Activated naive CD8-positive, alpha-beta T cell (primary cell): ENCODE data around the gene HS6ST1.
"Not testable (repeated sequence)": the region's sequence is repeated elsewhere in the genome, so short reads cannot be mapped to it uniquely, and the experiment has no call there.

Experiments used
- H3K27ac Mint-ChIP-seq: one replicate; pipeline ENCODE4 v1.8.0; 2021; ENCODE audit warnings: mixed read lengths
- H3K27me3 Mint-ChIP-seq: one replicate; pipeline ENCODE4 v1.8.0; 2021; ENCODE audit warnings: mixed read lengths
- H3K36me3 Mint-ChIP-seq: one replicate; pipeline ENCODE4 v1.8.0; 2021; ENCODE audit warnings: mixed read lengths
- H3K4me1 Mint-ChIP-seq: one replicate; pipeline ENCODE4 v1.8.0; 2021; ENCODE audit warnings: low read depth, mixed read lengths
- H3K4me3 Mint-ChIP-seq: one replicate; pipeline ENCODE4 v1.8.0; 2021; ENCODE audit warnings: mild to moderate bottlenecking, mixed read lengths
- H3K9me3 Mint-ChIP-seq: one replicate; pipeline ENCODE4 v1.8.0; 2021; ENCODE audit warnings: low read depth, mixed read lengths

HS6ST1 gene

DNA sequence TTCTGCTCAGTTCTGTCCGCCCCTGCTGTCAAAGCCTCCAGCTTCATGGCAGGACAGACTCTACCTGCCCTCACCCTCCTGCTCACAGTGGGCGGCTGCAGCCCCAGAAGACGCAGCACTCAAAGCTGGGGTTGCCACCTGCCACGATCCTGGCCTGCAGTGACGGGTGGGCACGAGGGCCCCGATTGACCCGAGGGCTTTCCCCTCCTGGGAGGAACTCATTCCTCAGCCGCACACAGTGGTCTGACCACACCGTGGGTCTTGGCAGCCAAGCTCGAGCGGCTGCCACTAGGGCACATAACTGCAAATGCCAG, 47.1 kb downstream of the HS6ST1 start:
- peaks cover 3% of the 10 kb centered on the region for H3K4me1 Mint-ChIP-seq
- peaks cover 16% of the 10 kb centered on the region for H3K36me3 Mint-ChIP-seq
- H3K4me3 Mint-ChIP-seq: no peak overlapping the region
- H3K9me3 Mint-ChIP-seq: no peaks in the 10 kb centered on the region
- no peak overlapping the region for H3K27ac Mint-ChIP-seq
- no peaks in the 10 kb centered on the region for H3K27me3 Mint-ChIP-seq

DNA sequence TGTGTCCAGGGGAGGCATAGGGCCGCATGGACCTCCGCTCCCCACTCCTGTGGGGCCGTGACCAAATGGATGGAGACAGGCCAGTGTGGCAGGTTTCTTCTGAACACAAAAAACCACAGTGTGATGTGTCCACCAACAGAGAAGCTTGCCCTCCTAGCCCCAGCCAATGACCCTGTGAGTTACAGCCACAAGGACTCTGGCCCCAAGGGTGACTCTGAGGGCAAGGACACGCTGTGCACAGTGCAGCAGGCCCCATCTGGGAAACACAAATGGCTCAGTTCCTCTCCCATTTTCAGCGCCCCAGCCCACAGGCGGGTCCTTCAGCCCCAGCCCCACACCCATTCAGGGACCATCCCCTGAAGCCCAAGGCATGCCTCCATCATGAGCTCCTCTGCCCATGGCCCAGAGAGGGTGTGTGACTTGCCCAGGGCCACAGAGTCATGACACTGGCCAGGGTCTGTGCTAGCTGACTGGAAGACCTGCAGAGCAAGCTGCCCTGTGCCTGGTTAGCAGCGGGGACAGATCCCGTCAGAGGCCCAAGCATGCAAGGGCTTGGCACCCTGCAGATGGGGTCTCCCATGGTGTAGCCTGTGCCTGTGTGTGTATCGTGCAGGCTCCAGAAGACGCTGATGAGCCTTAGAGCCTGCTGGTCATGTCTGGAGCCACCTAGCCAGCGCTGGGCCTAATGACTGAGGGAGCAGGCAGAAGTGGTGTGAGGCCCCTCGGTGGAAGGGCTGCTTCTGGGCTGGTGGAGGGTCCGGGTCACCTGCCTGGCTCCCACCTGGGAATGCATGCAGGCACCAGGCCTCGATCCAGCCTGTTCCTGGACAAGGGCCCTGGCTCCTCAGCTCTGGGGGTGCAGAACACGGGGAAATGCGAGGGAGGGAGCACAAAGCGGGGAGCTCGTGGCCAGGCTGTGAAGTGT, 47.7 kb downstream of the HS6ST1 start:
- H3K27ac Mint-ChIP-seq: no peak overlapping the region
- H3K4me3 Mint-ChIP-seq: no peak overlapping the region
- peaks cover 3% of the 10 kb centered on the region for H3K4me1 Mint-ChIP-seq
- peaks cover 15% of the 10 kb centered on the region for H3K36me3 Mint-ChIP-seq
- H3K27me3 Mint-ChIP-seq: no peaks in the 10 kb centered on the region
- no peaks in the 10 kb centered on the region for H3K9me3 Mint-ChIP-seq

DNA sequence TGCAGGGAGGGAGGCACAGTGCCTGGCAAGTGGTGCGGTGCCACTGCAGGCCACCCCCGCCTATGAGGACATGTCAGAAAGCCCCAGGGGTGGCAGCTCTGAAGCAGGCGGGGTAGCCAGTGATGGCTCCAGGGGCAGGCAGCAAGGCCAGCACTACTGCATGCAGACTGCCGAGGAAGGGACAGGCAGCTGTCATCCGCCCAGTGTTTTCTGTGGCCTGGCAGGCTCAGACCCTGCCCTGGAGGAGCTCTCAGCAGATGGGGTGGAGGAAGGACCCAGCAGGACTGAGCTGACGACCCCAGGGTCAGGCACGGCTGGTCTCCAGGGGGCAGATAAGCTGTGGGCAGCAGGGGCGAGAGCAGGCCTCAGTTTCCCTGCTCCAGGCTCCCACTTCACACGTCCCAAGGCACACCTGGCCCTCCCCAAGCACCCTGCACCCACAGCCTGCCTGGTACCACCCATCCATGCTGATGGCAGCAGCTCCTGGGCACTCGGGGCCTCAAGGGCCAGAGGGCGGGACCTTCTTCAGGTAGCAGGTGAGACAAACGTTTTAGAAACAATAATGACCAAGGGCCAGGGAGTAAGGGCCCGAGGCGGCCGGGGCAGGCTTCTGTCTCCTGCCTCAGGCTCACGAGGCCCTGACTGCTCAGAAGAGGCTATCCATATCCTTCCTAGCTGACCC, 48.5 kb downstream of the HS6ST1 start:
- Mint-ChIP-seq H3K4me1 (peaks cover 3% of the 10 kb centered on the region), H3K9me3 (no peaks in the 10 kb centered on the region), H3K27me3 (no peaks in the 10 kb centered on the region), H3K27ac (no peak overlapping the region), H3K4me3 (no peak overlapping the region), H3K36me3 (peaks cover 7% of the 10 kb centered on the region)

DNA sequence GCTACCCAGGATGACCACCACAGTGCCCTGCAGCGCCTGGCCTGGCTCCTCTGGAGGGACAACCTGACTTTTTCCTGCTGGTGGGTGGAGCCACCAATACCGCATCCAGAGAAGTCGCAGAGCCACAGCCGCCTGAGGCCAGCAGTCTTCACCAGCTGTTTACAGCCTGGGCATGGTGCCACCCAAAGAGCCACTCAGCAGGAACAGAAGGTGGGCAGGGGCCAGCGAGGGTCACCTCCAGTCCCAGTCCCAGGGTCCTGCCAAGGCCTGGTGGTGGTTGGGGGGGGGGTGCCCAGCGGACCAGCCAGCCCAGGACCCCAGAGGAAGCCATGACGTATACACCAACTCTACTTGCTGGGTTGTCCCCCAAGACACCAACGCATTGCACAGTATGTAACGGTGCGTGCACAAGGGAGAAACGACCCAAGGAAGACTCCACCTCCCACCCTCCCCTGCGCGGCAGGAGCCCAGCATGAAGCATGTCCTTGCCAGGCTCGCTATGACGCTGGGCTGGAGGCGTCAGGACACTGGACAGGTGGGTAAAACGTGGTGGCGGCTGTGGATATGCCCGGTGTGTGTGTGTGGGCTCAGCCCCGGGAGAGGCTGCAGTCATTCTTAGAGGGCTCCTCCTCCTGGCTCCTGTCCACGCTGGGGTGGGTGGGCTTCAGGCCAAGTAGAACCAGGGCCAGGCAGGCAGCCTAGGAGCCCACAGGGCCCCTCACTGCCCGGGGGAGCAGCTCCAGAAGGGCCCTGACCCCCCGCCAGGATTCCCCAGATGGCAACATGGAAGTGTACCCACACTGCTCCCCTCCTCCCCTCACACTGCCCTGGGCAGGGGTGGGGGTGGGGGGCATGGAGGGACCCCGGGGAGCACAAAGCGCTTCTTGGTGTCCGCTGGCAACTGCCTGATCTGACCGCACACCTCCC, 49.3 kb downstream of the HS6ST1 start:
- H3K4me3 Mint-ChIP-seq: no peak overlapping the region
- H3K4me1 Mint-ChIP-seq: peaks cover 3% of the 10 kb centered on the region
- no peak overlapping the region for H3K27ac Mint-ChIP-seq
- peaks cover 3% of the 10 kb centered on the region for H3K36me3 Mint-ChIP-seq
- no peaks in the 10 kb centered on the region for H3K9me3 Mint-ChIP-seq
- H3K27me3 Mint-ChIP-seq: no peaks in the 10 kb centered on the region

DNA sequence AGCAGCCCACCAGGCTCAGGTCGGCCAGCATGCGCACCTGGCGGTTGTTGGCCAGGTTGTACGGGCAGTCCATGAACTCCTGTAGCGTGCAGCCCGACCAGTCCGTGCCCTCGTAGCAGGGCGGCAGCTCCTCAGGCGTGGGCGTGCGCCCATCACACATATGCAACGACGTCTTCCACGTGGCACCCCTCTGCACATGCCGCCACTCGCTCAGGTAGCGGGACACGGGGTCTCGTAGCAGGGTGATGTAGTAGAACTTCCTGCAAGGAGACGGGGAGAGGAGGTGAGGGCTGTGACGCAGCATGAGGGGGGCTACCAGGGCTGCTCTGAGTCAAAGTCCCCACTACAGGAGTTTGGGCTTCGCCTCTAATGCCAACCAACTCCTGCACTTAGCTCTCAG, 50.1 kb downstream of the HS6ST1 start:
- not testable (repeated sequence) for H3K4me1 Mint-ChIP-seq, H3K4me3 Mint-ChIP-seq, H3K36me3 Mint-ChIP-seq, H3K9me3 Mint-ChIP-seq, H3K27me3 Mint-ChIP-seq, H3K27ac Mint-ChIP-seq

DNA sequence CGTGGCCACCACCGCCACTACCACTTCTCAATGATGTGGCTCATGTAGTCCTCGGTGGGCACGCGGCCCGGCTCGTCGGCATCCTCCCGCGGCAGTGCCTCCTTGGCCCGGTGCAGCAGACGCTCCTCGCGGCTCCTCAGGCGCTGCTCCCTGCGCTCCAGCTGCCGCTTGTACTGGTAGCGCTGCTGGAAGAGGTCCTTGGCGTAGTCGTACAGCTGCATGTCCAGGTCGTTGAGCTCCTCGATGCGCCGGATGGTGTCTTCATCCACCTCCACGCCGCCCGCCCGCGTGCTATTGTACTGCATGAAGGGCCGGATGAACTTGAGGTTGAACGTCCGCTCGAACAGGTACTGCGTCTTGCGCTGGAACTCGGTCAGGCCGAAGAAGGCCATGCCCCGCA, 50.5 kb downstream of the HS6ST1 start:
- H3K9me3 Mint-ChIP-seq, H3K27ac Mint-ChIP-seq, H3K27me3 Mint-ChIP-seq, H3K36me3 Mint-ChIP-seq, H3K4me1 Mint-ChIP-seq, H3K4me3 Mint-ChIP-seq: not testable (repeated sequence)

DNA sequence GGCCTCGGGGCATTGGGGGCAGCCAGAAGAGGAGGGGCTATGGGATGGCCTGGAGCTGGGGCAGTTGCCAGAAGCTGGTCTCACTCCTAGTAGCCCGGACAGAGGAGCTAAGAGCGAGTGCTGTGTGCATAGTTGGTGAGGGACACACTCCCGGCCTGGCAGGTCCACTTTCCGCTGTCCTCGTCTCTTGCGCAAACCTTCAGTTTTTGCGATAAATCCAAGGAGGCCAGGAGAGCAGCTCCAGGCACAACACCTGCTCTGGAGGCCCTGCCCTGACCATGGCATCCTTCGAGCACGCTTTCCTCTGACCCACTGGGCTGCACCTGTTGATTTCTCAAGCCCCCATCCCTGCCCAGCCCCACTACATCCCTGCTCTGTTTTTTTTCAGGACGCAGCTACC, 51.0 kb downstream of the HS6ST1 start:
- not testable (repeated sequence) for H3K27me3 Mint-ChIP-seq, H3K27ac Mint-ChIP-seq, H3K36me3 Mint-ChIP-seq, H3K4me1 Mint-ChIP-seq, H3K4me3 Mint-ChIP-seq, H3K9me3 Mint-ChIP-seq

DNA sequence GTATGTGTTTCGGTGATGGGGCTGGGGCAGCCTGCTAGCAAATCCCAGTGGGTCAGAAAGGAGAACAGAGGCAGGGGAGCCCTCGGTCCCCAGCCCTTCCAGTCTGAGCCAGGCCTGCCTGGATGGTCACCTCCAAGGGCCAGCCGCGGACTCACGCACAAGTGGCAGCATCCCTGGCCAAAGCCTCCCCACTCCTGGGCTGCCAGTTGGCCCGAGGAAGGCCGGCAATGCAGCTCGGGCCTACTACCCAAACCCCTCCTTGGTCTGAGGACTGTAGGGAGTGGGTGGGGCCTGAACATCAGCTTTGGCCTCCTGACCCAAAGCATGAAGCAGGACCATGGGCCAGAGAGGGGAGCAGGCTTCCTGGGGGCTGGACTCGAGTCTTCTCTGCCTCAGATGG, 51.5 kb downstream of the HS6ST1 start:
- H3K27me3 Mint-ChIP-seq, H3K9me3 Mint-ChIP-seq, H3K27ac Mint-ChIP-seq, H3K4me1 Mint-ChIP-seq, H3K36me3 Mint-ChIP-seq, H3K4me3 Mint-ChIP-seq: not testable (repeated sequence)

DNA sequence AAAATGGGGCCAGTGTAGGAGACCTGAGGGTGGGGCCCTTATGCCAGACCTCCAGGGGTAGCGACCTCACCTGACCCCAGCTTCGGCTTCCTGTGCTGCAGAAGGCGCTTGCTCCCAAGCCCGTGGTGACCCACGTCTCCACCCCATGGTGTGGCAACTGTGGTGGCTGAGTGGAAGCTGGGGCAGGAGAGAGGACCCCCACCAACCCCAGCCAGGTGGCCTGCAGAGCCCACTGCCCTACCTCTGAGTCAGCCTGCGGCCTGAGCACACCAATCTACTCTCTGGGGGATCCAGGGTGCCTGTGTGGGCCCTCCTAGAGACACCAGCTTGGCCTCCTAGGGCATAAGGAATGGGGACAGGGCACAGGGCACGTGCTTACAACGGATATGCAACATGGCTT, 52.2 kb downstream of the HS6ST1 start:
- H3K4me3 Mint-ChIP-seq, H3K9me3 Mint-ChIP-seq, H3K4me1 Mint-ChIP-seq, H3K36me3 Mint-ChIP-seq, H3K27ac Mint-ChIP-seq, H3K27me3 Mint-ChIP-seq: not testable (repeated sequence)

DNA sequence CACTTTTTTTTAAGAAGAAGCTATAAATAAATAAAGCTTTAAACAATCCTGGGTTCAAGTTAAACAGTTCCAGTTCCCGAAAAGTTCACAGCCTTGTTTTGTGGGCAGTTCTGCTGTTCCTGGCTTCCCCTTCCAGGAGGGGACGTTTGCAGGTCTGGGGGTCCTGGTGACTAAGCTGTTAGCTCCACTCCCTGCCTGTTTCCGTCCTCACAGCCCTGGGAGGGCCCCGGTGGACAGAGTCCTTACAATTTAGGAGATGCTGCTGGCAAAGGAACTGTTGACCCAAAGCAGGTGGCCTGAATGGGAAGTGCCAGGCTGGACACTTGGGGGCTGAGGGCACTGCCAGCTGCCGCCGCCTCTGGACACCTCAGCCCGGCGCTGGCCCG, 53.1 kb downstream of the HS6ST1 start:
- not testable (repeated sequence) for H3K4me1 Mint-ChIP-seq, H3K27me3 Mint-ChIP-seq, H3K9me3 Mint-ChIP-seq, H3K4me3 Mint-ChIP-seq, H3K27ac Mint-ChIP-seq, H3K36me3 Mint-ChIP-seq

DNA sequence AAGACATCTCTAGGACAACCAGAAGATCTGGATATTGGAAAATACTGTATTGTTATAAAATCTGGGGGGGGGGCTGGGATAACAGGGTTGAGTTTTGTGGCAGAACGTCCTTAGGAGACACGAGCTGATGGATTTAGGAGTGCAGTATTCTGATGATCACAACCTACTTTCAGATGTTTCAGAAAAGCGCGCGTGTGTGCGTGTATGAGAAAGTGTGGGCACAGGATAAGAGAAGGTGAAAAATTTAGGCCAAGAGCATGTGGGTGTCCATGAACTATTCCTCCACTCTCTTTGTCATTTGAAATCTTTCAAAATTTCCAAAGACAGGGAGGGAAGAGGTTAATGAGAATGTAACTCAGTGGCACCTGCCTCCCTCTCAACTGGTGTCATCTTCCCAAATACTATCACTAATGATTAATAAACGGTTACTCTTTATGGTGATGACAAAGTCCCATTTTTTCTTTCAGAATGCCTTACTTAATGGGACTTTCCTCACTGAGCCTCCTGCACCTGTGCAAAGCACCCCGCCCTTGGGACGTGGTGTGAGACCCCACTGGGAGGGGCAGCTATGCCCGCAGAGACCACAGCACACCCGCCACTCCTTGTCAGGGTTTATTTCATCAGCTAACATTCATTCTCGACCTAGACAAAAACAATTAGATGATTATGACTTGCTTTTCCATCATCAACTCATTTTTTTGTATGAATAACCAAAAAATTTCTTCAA, 53.6 kb downstream of the HS6ST1 start:
- no peaks in the 10 kb centered on the region for H3K9me3 Mint-ChIP-seq
- no peaks in the 10 kb centered on the region for H3K27me3 Mint-ChIP-seq
- no peaks in the 10 kb centered on the region for H3K4me1 Mint-ChIP-seq
- H3K27ac Mint-ChIP-seq: no peak overlapping the region
- no peaks in the 10 kb centered on the region for H3K36me3 Mint-ChIP-seq
- H3K4me3 Mint-ChIP-seq: no peak overlapping the region

DNA sequence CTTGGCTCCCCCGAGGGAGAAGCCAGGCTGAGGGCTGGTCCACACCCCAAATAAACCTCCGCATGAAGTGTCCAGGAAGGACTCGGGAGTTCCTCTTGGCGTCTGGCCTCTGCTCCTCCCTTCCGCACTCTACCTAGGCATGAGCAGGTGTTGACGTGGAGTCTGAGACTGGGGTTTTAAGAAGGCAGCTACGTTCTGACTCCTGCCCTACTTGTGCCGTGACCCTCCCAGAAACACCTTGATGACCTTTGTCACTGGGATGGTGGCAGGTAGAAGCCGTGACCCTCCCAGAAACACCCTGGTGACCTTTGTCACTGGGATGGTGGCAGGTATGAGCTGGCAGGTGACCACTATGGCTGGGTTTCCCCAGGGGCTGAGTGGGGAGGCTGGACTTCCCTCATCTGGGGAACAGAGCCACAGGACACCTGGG, 54.8 kb downstream of the HS6ST1 start:
- no peaks in the 10 kb centered on the region for H3K27me3 Mint-ChIP-seq
- no peaks in the 10 kb centered on the region for H3K9me3 Mint-ChIP-seq
- H3K4me3 Mint-ChIP-seq: no peak overlapping the region
- no peaks in the 10 kb centered on the region for H3K4me1 Mint-ChIP-seq
- H3K27ac Mint-ChIP-seq: no peak overlapping the region
- H3K36me3 Mint-ChIP-seq: no peaks in the 10 kb centered on the region

DNA sequence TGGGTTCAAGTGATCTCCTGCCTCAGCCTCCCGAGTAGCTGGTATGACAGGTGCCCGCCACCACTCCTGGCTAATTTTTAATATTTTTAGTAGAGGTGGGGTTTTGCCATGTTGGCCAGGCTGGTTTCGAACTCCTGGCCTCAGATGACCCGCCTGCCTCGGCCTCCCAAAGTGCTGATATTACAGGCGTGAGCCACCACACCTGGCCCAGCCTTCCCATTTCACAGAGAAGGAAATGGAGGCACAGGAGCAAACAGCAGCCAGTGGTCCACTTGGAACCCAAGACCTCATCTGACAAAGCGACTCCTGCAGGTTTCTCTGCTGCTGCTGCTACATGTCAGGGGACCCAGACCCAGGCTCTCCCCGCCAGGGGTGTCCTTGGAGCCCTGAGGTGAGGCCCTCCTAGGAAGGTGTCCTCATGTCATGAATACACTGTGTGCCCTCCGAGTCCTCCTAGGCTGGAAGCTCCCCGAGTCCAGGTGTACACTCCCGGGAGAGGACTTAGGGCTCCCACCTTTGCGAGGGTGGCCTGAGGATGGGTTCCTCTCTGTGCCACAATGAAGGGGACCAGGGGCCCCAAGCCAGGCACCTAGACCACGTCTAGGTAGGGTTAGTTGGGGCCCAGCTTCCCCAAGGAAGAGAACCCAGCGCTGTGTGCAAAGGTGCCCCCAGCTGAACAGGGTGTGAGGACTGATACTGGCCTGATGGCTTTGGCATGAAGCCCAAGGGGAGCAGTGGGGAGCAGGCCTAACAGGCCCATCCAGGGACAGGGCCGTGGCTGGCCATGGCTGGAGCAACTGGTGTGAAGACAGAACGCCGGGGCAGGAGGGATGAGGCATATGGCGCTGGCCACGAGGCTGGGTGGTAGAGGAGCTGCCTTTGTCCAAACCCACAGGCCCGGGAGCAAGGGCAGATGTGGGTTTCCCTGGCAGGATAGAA, 56.1 kb downstream of the HS6ST1 start:
- H3K4me1 Mint-ChIP-seq: no peaks in the 10 kb centered on the region
- H3K4me3 Mint-ChIP-seq: no peak overlapping the region
- H3K36me3 Mint-ChIP-seq: no peaks in the 10 kb centered on the region
- H3K27ac Mint-ChIP-seq: no peak overlapping the region
- no peaks in the 10 kb centered on the region for H3K9me3 Mint-ChIP-seq
- H3K27me3 Mint-ChIP-seq: no peaks in the 10 kb centered on the region
